HG03045 (cell line): Measurements from ENCODE around the gene FAM241B.

Experiments used
- ATAC-seq: cut with Tn5 transposase; IDR thresholded peaks from one replicate; pipeline ENCODE4 v1.9.1; 2021; ENCODE audit warnings: mild to moderate bottlenecking, moderate library complexity; ENCODE audit not compliant: unreplicated experiment

The FAM241B gene, protein sequence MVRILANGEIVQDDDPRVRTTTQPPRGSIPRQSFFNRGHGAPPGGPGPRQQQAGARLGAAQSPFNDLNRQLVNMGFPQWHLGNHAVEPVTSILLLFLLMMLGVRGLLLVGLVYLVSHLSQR

DNA sequence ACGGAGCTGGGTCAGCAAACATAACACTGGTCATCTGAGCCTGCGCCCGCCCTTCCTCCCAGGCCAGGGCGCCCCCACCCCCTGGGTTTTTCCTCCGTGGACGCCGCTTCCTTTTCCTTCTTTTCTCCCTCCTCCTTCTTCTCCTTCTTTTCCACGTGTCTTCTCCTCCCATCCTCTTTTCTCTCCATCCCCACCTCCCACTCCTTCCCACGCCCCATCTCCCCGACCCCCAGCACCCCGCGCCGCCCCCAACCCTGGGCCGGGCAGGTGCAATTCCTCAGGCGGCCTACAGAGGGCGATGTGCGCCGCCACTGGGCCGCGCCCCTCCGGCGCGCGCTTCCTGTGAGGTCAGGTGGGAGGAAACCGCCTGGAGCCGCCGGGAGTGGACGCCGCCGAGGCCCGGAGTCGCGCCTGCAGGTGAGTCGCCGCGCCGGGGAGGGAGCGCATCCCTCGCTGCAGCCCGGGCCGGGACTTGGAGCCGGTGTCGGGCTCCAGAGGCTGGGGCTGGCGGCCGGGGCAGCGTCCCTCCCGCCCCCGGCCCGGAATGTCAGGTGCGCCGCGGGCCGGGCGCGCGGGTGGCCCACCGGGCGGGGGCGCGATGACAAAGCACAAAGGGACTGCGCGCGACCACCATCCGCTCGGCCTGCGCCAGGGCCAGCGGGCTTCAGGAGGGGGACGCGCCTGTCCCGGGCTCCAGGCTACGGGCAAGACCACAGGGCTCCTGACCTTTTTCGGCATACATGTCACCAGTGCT lies at the start of gene FAM241B:
FAM241B (plus strand) TSS at position 351 of the 754 bp plus-strand sequence. CDS start 1,497 bp downstream, outside the sequence.
- no peak for ATAC-seq

DNA sequence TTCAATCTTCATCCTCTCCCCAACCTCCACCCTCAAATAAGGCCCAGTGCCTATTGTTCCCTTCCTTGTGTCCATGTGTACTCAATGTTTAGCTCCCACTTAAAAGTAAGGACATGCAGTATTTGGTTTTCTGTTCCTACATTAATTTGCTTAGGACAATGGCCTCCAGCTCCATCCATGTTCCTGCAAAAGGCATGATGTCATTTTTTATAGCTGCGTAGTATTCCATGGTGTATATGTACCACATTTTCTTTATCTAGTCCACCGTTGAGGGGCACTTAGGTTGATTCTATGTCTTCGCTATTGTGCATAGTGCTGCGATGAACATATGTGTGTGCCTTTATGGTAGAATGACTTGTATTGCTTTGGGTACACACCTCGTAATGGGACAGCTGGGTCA lies 49.6 kb upstream of the FAM241B start:
- ATAC-seq = no peak

DNA sequence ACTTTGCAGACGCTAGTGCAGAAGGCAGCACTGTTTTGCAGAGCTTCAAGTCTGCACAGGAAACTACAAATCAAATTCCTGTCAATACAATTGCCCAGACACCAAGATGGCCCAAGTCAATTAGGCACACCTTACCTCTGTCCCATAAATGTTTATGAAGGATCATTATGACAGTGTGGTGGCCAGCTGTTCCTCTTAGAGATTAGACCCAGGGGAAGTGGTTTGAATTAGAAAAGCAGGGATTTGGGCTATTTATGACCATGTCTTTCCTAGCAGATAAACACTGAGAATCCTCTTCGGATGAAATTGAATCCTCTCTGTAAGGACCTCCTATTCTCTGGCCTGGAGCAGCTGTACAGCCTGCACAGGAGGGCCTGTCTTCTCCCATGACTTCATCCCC lies 46.9 kb upstream of the FAM241B start:
- no peak for ATAC-seq

DNA sequence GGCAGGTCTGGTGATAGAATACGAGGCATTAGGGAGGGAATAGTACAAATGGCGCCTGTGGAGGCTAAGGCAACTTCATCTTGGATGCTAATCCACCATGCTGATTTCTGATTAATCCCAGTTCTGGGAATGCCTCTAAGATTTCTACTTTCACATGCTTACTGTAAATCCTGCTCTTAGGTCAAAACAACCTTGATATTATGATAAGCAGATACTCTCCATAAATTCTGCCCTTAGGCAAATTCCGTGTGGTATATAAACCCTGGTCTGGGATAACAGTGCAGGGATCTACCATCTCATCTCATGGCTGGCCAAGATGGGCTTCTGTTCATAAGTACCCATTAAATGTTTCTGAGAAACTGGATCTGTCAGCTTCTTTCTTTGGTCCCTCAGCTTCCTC lies 45.4 kb upstream of the FAM241B start:
- ATAC-seq = no peak

DNA sequence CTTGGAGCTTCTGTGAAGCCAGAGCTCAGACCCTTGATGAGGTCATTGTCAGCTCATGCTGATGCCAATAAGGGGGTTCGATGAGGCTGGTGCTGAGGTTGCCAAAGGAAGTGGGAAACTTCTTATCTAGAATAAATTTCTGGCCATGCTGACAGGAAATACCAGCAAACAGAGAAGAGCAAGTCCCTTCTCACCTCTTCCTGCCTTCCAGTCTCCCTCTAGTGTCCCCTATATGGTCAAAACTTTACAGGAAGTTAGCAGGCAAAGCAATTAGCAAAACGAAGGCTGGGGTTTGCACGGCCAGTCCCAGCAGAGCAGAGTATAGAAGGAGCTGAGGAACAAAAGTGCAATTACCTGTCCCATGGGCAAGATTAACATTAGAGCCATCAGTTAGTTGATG lies 41.7 kb upstream of the FAM241B start:
- no peak for ATAC-seq

DNA sequence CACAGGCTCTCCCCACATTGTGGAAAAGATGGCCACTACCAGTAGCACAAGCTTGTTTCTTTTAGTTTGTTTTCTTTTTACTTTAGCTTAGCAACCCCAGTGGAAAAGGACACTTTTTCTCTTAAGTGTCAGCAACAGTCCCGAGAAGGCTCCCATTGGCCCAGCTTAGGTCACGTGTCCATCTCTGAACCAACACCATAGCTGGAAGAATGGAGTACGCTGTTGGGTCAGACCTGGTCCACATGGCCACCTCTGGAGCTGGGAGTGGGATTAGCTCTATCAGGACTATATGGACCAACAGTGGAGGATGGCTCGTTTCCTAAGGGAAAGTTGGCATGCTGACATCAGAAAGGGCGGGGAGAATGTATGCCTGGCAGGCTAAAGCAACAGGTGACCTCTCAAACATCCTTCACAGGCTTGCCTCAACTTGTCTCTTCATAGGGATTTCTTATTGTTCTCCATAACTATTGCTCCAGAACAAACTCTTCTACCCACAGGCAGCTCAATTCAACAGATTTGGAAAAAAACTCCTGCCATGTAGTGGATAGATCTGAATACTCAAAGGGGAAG lies 29.2 kb upstream of the FAM241B start:
- ATAC-seq = no peak

DNA sequence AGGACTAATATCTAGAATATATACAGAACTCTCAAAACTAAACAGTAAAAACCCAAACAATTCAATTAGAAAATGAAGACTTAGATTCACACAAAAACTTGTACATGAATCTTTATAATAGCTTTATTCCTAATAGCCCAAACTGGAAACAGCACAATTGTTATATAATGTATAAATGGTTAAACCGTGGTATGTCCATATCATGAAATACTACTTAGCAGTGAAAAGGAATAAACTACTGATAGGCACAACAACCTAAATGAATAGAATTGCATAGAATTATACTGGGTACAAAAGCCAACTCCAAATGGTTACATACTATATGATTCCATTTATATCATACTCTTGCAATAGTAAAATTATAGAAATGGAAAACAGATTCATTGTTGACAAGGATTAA lies 21.0 kb upstream of the FAM241B start:
- ATAC-seq = no peak

DNA sequence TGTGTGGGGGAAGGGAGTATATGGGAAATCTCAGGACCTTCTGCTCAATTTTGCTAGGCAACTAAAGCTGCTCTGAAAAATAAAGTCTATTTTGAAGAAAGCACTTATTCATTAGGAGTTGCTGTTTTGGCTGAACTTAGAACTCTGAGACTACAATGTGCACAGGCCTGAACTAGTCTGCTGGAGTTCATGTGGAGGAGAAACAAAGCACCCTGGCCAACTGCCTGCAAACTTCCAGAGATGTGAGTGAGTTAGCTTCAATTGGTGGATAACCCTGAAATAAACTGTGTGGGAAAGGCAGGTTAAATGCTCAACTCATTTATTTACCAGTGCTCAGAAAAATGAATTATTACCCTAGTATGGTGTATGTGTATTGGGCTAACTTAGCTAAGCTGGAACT lies 17.3 kb upstream of the FAM241B start:
- ATAC-seq = no peak

DNA sequence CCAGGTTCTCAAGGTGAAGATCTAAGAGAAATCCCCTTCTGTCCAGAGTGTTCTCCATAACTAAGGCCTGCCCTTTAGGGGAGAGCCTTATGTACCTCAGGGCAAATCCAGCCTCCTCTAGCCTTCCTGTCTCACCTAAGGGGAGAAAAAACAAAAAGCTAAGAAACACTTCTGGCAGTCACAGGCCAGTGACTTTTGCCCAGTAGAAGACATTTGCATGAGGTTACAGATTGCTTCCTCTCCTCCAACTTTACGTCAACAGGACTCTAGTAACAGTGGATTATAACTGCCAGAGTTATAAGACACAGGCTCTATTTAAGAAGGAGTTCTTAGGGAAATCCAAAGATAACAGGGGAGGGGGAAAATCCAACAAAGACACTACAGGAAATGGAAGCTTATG lies 15.9 kb upstream of the FAM241B start:
- ATAC-seq = no peak

DNA sequence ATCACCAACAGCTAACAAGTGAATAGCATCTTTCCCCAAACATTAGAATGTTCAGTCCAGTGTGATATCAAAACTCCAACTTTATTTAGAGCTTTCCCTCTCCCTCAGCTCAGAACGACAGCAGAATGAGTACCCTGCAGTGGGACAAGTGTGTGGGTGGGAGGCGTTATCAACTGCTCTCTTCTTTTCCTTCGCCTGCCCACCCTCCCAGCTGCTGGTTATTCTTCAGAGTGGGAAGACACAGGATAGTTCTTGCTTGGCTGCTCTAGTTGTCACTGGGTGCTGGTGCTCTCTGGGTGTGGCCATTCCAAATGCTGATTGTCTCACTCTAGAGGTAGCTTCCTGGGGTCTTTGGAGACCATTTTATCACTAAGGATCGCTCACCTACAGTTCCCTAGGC lies 13.7 kb upstream of the FAM241B start:
- ATAC-seq = no peak

DNA sequence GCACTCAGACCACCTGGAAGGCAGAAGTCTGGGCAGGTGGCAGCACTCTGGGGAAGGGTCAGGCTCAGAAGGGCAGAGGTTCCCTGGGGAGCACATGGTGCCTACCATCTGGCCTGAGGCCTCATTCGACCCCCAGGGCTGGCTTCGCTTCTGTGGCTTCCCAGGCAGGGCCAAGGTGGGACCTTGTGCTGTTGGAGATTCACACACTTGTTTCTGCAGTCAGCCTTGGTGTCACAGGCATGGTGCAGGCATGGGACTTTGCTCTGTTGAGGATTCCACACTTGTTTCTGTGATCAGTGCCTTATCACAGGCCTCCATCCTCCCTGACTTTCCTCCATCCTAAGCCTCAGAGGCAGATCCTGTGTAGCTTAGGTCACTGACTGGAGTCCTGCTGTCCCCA lies 11.3 kb upstream of the FAM241B start:
- no peak for ATAC-seq

DNA sequence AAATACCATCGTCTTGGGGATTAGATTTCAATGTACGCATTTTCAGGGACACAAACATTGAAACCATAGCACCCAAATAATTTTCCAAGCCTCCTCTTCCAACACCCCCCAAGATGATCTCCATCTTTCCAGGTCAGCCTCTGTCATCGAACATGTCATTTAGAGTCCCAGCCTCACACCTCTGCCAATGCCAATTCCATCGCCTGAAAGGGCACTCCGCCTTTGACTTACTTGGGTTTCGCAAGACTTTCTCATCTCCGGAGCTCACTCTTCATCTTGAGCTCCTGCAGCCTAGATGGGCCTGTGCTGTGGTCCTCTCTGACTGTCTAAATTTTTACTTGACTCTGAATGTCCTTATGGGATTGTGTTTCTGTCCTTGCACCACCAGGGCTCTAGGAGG lies 10.4 kb upstream of the FAM241B start:
- no peak for ATAC-seq

DNA sequence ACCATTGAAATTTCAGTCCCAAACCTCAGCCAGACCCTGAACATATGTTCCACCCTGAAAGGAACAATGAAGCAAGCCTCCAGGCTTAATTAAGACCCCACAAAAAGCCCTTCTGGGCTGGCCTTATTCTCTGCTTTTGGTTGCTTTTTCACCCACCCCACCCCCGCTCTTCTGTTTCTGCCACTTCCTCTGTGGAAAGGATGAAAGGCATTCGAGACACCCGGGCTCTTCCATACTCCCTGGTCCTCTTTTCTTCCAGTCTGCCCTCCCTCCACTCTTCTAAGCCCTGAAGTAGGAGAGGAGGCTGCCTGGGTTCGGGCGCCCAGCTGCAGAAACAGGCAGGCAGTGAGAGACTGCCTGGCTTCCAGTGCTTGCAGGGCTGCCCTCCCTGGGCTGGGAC lies 9.4 kb upstream of the FAM241B start:
- no peak for ATAC-seq

DNA sequence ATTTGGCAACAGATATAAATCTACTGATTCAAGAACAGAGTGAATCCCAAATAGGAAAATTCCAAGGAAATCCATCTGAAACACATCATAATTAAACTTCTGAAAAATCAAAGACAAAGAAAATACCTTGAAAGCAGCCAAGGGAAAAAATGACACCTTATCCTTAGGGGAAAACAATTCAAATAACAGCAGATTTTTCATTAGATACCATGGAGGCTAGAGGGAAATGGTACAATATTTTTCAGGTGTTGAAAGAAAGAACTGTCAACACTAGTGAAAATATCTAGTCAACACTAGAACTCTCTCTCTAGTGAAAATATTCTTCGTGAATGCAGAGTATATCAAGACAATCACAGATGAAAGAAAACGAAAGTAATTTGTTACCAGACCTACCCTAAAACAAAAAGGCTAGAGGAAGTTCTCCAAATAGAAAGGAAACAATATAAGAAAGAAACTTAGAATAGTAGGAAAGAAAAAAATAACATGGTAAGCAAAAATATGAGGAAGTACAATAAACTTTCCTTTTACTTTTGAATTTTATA lies 5.7 kb upstream of the FAM241B start:
- no peak for ATAC-seq

DNA sequence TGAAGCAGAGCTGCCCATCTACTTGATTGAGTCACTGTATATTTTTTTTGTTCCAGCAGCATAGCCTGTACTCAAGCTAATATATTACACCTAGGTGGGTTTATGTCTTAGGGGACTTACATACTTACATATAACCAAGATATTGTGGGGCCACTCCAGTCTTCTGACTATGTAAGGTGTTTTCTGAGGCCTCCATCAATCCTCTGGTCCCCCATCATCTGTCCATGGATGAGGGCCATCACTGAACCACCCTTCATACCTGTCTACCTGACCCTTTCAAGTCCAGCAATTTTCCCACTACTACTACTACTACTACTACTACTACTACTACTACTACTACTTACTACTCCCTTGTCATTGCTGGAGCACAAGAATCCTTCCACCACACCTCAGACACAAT lies 3.2 kb upstream of the FAM241B start:
- ATAC-seq = no peak

DNA sequence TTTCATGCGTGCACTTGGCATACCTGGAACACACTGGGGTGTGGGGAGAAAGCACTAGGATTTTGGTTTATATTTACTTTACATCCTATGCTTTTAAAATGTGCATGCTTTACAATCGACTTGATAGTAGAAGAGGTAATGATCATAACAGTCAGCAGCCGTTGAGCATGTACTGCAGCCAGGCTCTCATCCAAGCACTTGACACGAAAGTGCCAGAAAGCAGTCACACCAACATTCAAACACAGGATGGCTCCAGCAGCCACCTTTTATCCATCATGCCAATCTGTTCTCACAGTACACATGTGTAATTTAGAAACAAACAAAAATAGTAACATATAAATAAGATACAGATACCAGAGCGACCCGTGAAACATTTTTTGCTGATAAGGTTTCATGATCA lies 1.2 kb upstream of the FAM241B start:
- ATAC-seq = no peak

DNA sequence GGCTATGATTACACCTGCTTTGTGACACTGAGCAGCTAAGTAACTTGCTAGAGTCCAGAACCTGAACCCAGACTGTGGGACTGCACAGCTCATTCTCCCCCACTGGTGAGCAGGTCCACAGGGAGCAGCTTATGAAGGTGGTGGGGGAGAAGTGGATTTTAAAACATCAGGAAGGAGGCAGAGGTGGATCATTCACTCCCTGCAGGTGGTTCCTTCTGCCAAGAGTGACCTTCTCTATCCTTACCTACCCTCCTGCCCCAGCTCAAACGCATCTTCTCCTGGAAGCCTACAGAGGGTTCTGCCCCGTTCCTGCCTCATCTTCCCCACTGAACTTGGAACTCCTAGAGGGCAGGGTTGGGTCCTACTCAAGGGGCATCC lies 539 bp upstream of the FAM241B start:
- no peak for ATAC-seq

DNA sequence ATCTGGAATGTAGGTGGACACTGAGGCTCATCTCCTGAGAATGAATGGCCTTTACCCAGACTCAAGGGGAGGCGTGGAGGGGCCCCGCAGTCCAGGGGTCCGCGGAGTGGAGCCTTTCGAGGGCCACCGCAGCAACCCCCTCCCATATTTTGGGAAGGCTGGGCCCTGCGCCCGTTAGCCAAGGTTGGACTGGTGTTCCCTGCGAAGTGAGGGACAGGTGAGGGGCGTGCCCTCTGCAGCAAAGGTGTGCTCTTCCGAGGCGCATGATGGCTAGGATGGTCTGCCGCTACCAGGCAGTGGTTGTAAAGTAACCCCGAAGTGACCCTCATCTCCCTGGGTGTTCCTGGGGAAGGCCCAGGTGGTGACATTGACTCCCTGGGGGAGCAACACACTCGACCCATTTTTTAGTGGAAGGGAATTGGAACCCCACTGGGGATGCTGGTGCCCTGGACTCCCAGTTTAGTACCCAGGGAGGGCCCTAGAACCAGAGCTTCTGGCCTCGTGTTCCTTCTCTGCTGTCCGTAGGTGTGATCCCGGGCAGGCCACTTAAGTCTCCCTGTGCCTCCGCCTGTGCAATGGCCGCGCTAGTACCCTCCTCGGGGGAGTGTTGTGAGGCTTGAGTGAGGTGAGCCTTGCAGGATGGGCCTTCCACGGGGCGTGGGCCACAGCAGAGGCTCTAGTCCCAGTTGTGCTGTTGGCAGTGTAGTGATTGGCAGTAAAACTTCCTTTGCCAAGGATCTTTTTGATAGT lies 779 bp downstream of the FAM241B start:
- ATAC-seq = no peak

DNA sequence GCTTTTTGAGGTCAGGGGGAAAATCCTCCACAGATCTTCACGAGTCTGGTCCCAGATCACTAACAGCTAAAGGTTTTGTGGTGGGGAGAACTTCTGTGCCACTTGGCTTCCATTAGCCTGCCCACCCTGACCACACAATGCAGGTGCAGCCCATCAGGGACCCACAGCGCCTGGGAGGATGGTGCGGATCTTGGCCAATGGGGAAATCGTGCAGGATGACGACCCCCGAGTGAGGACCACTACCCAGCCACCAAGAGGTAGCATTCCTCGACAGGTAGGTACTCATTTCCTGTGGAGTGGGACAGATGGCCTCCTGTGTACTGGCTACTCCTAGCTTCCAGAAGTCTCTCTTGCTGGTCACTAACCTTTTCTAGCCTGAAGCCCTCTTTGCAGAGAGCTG lies 1.5 kb downstream of the FAM241B start:
- ATAC-seq = no peak

DNA sequence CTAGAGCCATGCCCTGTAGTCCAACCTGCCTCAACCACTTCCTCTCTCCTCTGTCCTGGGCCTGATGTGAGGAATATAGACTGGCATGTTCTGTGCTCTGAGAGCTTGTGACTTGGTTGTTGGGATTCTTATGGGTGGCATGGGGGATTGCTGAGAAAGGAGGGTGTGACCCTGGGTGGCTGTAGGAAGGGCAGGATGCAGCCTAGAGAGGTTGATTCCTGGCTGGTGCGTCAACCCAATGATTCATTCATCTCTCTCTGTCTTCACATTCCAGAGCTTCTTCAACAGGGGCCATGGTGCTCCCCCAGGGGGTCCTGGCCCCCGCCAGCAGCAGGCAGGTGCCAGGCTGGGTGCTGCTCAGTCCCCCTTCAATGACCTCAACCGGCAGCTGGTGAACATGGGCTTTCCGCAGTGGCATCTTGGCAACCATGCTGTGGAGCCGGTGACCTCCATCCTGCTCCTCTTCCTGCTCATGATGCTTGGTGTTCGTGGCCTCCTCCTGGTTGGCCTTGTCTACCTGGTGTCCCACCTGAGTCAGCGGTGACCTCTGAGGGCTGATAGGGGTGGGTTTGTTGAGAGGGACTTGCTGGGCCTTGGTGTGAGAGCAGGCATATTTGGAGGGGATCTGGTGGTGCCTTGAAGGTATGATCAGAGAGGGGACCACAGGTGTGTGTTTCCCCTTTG lies 2.6 kb downstream of the FAM241B start:
- no peak for ATAC-seq
